Testis (tissue), 3 donors: ENCODE measurements around the gene ME2. TPM values are rescaled to one million over a fixed set of nuclear protein-coding genes. Genes with fewer than 3 reads are reported as not detected.

Experiments used
- DNase-seq: peaks from one replicate; pipeline ENCODE4 v3.0.0-alpha.2; 2019
- H3K27ac ChIP-seq, 2 donors: fragments of 200-600 bp; sonication (generic); one replicate each; pipeline ENCODE4 v1.5.1; 2019
- H3K27me3 ChIP-seq: fragments of 200-600 bp; sonication (generic); one replicate; pipeline ENCODE4 v1.5.1; 2019
- H3K36me3 ChIP-seq: fragments of 200-600 bp; sonication (generic); one replicate; pipeline ENCODE4 v1.5.1; 2017; ENCODE audit warnings: low read depth; ENCODE audit errors: missing control alignments
- H3K4me1 ChIP-seq: fragments of 200-600 bp; sonication (generic); one replicate; pipeline ENCODE4 v1.5.1; 2019
- H3K4me3 ChIP-seq, 2 donors: fragments of 200-600 bp; sonication (generic); one replicate each; pipeline ENCODE4 v1.5.1; 2017 to 2019
- H3K9me3 ChIP-seq: fragments of 200-600 bp; sonication (generic); one replicate; pipeline ENCODE4 v1.5.1; 2017
- POLR2A ChIP-seq: fragments of 450-650 bp; IDR thresholded peaks from one replicate; pipeline ENCODE4 v1.6.1; 2017; ENCODE audit warnings: antibody characterized with exemption, mild to moderate bottlenecking, moderate library complexity
- WGBS, 2 donors: methylation state at CpG; one replicate each; pipeline ENCODE4 v1.1.5; 2018; 5-methylcytosine and 5-hydroxymethylcytosine counted together
- intact Hi-C: fragments of 100-400 bp; cut with DNase I; formaldehyde crosslinking; loops from one replicate; pipeline ENCODE4 v1.15.1; 2023; ENCODE audit warnings: low total_unique reads
- polyA plus RNA-seq: library from polyadenylated mRNA; stranded (reverse); fragments of 350-450 nt; fragmentation: Illumina TruSeq; extraction: RNeasy Lipid Tissue Mini Kit (QIAGEN cat#74804); gene quantifications from one replicate; pipeline ENCODE4 v1.2.3, GENCODE V29; 2014; ENCODE audit warnings: low read depth, low replicate concordance; ENCODE audit not compliant: insufficient read depth
- total RNA-seq, 2 donors: library from RNA; depleted of rRNA; stranded (reverse); fragments of >200 nt; gene quantifications; one replicate each; pipeline ENCODE4 v1.2.3, GENCODE V29; 2016
- TF ChIP-seq, protein P1 (sequence below), 3 experiments: fragments of 450-650 bp in 2 of 3; fragments of 200-600 bp in 1 of 3; sonication (generic) in 1 of 3; IDR thresholded peaks; one replicate each; pipeline ENCODE4 v1.5.1; 2016 to 2019; ENCODE audit warnings: antibody characterized with exemption in 3 of 3, mild to moderate bottlenecking in 2 of 3, moderate library complexity in 1 of 3

The ME2 gene
- total and polyA plus RNA-seq, 3 donors from 2014 or later, result 49.2 to 101 (median 72.0) TPM

DNA sequence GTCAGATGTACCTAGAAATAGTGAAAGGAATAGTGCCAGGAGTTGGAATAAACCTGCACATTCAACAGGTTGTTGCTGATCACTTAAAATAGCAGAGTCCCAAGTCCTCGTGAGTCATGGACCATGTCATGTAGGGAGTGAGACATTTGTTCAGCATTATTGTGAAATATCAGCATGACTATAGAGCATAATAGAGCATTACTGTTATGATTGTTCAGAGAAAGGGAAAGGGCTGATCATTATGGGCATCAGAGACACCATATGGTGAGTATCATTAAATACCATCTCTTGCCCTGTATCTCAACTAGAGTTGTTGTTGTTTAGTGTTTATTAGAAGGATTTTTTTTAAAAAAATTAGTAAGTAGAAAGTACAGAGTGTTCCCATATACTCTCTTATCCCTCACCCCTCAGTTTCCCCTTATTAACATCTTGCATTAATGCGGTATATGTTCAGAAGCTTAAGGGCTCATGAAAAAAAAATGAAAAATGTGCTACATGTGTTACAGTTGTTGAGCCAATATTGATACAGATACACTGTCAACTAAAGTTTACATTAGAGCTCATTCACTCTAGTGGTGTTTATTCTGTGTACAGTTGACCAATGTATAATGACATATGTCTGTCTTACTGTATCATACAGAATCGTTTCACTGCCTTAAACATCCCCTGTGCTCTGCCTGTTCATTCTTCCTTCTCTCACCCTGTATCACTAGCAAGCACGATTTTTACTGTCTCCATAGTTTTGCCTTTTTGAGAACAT, 94.6 kb downstream of the ME2 start:
- intact Hi-C loops, result no loop called here
- Histone ChIP-seq H3K4me3 (no peak overlapping the region), H3K27ac (no peak overlapping the region), H3K9me3 (no peaks in the 10 kb centered on the region), H3K36me3 (no peaks in the 10 kb centered on the region), H3K27me3 (no peaks in the 10 kb centered on the region), H3K4me1 (peaks cover 11% of the 10 kb centered on the region)
- WGBS, 2 donors, result 92% methylated on average over 4 of the region's 4 CpGs
- no peak for TF ChIP-seq POLR2A
- TF ChIP-seq, protein P1, sequence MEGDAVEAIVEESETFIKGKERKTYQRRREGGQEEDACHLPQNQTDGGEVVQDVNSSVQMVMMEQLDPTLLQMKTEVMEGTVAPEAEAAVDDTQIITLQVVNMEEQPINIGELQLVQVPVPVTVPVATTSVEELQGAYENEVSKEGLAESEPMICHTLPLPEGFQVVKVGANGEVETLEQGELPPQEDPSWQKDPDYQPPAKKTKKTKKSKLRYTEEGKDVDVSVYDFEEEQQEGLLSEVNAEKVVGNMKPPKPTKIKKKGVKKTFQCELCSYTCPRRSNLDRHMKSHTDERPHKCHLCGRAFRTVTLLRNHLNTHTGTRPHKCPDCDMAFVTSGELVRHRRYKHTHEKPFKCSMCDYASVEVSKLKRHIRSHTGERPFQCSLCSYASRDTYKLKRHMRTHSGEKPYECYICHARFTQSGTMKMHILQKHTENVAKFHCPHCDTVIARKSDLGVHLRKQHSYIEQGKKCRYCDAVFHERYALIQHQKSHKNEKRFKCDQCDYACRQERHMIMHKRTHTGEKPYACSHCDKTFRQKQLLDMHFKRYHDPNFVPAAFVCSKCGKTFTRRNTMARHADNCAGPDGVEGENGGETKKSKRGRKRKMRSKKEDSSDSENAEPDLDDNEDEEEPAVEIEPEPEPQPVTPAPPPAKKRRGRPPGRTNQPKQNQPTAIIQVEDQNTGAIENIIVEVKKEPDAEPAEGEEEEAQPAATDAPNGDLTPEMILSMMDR (IDR thresholded peaks at IDR 0.05), result no peak
- no peak for DNase-seq

DNA sequence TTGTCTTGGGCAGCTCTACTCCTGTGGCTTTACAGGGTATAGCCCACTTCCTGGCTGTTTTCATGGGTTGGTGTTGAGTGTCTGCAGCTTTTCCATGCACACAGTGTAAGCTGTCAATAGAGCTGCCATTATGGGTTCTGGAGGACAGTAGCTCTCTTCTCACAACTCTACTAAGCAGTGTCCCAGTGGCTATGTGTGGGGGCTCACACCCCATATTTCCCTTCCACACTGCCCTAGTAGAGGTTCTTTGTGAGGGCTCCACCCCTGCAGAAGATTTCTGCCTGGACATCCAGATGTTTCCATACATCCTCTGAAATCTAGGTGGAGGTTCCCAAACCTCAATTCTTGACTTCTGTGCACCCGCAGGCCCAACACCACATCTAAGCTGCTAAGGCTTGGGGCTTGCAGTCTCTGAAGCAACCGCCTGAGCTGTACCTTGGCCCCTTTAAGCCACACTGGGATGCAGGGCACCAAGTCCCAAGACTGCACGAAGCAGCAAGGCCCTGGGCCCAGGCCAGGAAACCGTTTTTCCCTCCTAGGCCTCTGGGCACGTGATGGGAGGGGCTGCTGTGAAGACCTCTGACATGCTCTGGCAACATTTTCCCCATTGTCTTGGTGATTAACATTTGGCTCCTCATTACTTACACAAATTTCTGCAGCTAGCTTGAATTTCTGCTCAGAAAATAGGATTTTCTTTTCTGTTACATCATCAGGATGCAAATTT, 98.3 kb downstream of the ME2 start:
- Histone ChIP-seq H3K4me1 (no peaks in the 10 kb centered on the region), H3K9me3 (no peaks in the 10 kb centered on the region), H3K4me3 (no peak overlapping the region), H3K27ac (no peak overlapping the region), H3K27me3 (no peaks in the 10 kb centered on the region), H3K36me3 (no peaks in the 10 kb centered on the region)
- no peak for DNase-seq
- intact Hi-C loops, result no loop called here
- no peak for TF ChIP-seq POLR2A
- TF ChIP-seq, protein P1 (IDR thresholded peaks at IDR 0.05), result no peak
- 85 to 88% methylated on average over 5 of the region's 5 CpGs for WGBS, 2 donors

DNA sequence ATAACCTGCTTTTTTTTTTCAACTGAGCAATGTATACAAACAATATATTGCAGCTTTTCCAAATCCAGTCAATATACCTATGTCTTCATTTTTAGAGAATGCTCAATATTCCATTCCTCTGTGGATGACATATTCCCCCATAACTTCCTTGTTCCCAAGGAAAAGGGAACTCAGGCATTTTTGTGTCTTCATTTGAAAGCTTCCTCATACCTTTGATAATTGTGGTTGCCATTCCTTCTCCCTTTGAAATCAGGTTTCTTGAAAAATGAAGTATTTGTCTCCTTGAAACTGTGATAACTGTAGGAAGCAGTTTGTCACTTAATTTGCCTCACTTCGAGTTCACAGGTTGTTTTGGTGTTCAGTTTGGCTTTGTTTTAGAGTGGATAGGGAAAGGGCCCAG, 102.5 kb downstream of the ME2 start:
- H3K27ac ChIP-seq, result no peak overlapping the region
- WGBS, 2 donors, result 67 to 82% methylated on average over 1 of the region's 1 CpG
- intact Hi-C loops, result no loop called here

DNA sequence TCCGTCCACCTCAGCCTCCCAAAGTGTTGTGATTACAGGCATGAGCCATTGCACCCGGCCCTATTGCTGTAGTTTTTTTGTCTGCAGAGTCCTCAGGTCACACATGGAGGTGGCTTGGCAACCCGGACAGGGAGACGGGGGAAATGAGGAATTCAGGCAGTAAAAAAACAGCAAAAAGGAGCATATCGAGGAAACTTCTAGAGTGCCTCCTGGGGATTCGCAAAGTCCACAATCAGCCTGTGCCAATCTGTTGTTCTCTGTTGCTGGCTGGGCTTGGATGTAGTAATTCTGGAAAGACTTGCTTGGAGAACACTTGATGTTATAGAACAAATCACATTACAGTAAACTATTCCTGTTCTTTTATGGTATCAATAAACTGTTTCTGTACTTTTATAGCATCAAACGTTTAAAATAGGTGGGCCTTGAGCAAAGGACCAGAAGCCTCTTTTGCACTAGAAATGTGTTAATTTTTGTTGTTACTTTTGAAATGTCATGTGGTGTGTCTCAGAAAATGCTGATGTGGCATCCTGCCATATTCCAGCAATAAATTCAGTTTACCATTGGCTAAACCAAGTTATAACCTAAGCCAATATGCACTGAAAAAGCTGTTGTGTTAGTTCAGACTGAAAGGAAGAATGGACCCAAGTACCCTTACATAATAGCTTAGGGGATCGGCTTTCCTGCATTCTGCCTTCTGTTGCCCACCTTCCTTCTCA, 103.3 kb downstream of the ME2 start:
- 77 to 88% methylated on average over 8 of the region's 8 CpGs for WGBS, 2 donors
- Histone ChIP-seq H3K4me1 (no peaks in the 10 kb centered on the region), H3K4me3 (no peak overlapping the region), H3K9me3 (no peaks in the 10 kb centered on the region), H3K27ac (no peak overlapping the region), H3K27me3 (no peaks in the 10 kb centered on the region), H3K36me3 (no peaks in the 10 kb centered on the region)
- TF ChIP-seq, protein P1 (IDR thresholded peaks at IDR 0.05), result no peak
- intact Hi-C loops, result no loop called here
- DNase-seq, result no peak

More for the DNA sequence above, 102.5 kb downstream of the ME2 start:
- TF ChIP-seq, protein P1 (IDR thresholded peaks at IDR 0.05), result no peak
- TF ChIP-seq POLR2A, result no peak
- no peak overlapping the region for H3K4me3 ChIP-seq
- H3K27me3 ChIP-seq, result no peaks in the 10 kb centered on the region
- H3K36me3 ChIP-seq, result no peaks in the 10 kb centered on the region
- no peaks in the 10 kb centered on the region for H3K4me1 ChIP-seq
- no peaks in the 10 kb centered on the region for H3K9me3 ChIP-seq
- DNase-seq, result no peak
